HepG2 (cell line): ENCODE results near the gene CAPN10. TPM values are rescaled to one million over a fixed set of nuclear protein-coding genes. Genes with fewer than 3 reads are reported as not detected.
A peak's percentile ranks its signal among the peaks of the same experiment; 100 is the strongest.

Experiments used
- ATAC-seq: fragments of 200-7000 bp; cut with Tn5 transposase; 3 replicates; pipeline ENCODE4 v1.9.1; 2020; ENCODE audit warnings: mild to moderate bottlenecking, moderate library complexity
- BruUV-seq: library from RNA; stranded (reverse); fragments of 400-500 nt; replicated peaks from 2 replicates; lab custom pipeline; 2021; lab: Mats Ljungman, UMichigan
- CTCF ChIA-PET: fragments of 300-600 bp; formaldehyde crosslinking; extraction: SDS; loops from one replicate; lab custom pipeline; 2021; ENCODE audit warnings: low total read pairs, inconsistent platforms, low intra/inter-chr PET ratio; lab: Yijun Ruan, JAX
- POLR2A ChIA-PET: fragments of 350-600 bp; sonication (Branson Sonifier 250); formaldehyde crosslinking; loops from one replicate; lab custom pipeline; 2020; ENCODE audit warnings: antibody characterized with exemption, inconsistent platforms; lab: Yijun Ruan, JAX
- DNase-seq: peaks from one replicate; pipeline ENCODE4 v3.0.0-alpha.2; 2015; ENCODE audit warnings: low spot score
- FAIRE-seq: peaks from 3 replicates; lab custom pipeline; 2011; peaks lifted over from hg19 to GRCh38; lab: Jason Lieb, UNC
- H2AFZ ChIP-seq: one replicate; pipeline ENCODE4 v1.6.1; 2011; ENCODE audit warnings: low read length, inconsistent platforms
- H3K27ac ChIP-seq: fragments of 300-600 bp; 3 replicates; pipeline ENCODE4 v1.8.0; 2011; ENCODE audit warnings: mixed run types, mild to moderate bottlenecking, mixed read lengths, low read length, inconsistent platforms; ENCODE audit not compliant: insufficient read depth; ENCODE audit errors: extremely low read length
- H3K27me3 ChIP-seq, 2 experiments: fragments of 200-600 bp in 1 of 2; 2 replicates in 1 of 2; 3 replicates in 1 of 2; pipeline versions ENCODE4 v1.6.0 to v1.8.0; 2011; ENCODE audit warnings: low read length in 2 of 2, mild to moderate bottlenecking in 2 of 2, moderate library complexity in 2 of 2, inconsistent platforms in 1 of 2; ENCODE audit not compliant: insufficient read depth in 2 of 2, control insufficient read depth in 1 of 2
- H3K36me3 ChIP-seq, 2 experiments: fragments of 200-600 bp in 1 of 2; replicated peaks in 1 of 2; 2 replicates in 1 of 2; 3 replicates in 1 of 2; pipeline versions ENCODE4 v1.5.1 to v1.8.0; 2011; ENCODE audit warnings: low read length in 2 of 2, inconsistent platforms in 1 of 2; ENCODE audit not compliant: insufficient read depth in 2 of 2, control insufficient read depth in 1 of 2
- H3K4me1 ChIP-seq: 2 replicates; pipeline ENCODE4 v1.5.1; 2012; ENCODE audit warnings: low read length, inconsistent platforms; ENCODE audit not compliant: insufficient read depth
- H3K4me2 ChIP-seq: 2 replicates; pipeline ENCODE4 v1.6.0; 2011; ENCODE audit warnings: low read depth, low read length, inconsistent platforms
- H3K4me3 ChIP-seq, 3 experiments: fragments of 200-600 bp in 1 of 3; sonication (generic), shearing (Covaris generic) in 1 of 3; replicated peaks in 1 of 3; 2 replicates each; pipeline ENCODE4 v1.5.1; 2011 to 2016; ENCODE audit warnings: low read length in 3 of 3, inconsistent platforms in 2 of 3, low read depth in 2 of 3, mild to moderate bottlenecking in 2 of 3, control low read depth in 1 of 3, mixed read lengths in 1 of 3; ENCODE audit not compliant: insufficient read depth in 1 of 3
- H3K79me2 ChIP-seq: one replicate; pipeline ENCODE4 v1.6.1; 2011; ENCODE audit warnings: low read length, inconsistent platforms; ENCODE audit not compliant: insufficient read depth
- H3K9ac ChIP-seq: 2 replicates; pipeline ENCODE4 v1.6.0; 2011; ENCODE audit warnings: mild to moderate bottlenecking, low read depth, low read length, inconsistent platforms; ENCODE audit not compliant: insufficient read depth
- H3K9me3 ChIP-seq: 2 replicates; pipeline ENCODE4 v1.5.1; 2012; ENCODE audit warnings: mild to moderate bottlenecking, low read length
- H4K20me1 ChIP-seq: 2 replicates; pipeline ENCODE4 v1.6.0; 2011; ENCODE audit warnings: inconsistent platforms, mild to moderate bottlenecking, low read length, moderate library complexity; ENCODE audit not compliant: insufficient read depth
- AGO2 ChIP-seq: fragments of 200-400 bp; formaldehyde crosslinking; optimal IDR thresholded peaks from 2 replicates; pipeline ENCODE3; 2017; ENCODE audit warnings: mild to moderate bottlenecking, low read depth, low read length, moderate library complexity
- AHDC1 ChIP-seq: sonication (generic); formaldehyde crosslinking; IDR thresholded peaks from 2 replicates; pipeline ENCODE4 v1.5.1; 2020; ENCODE audit warnings: mild to moderate bottlenecking, missing genetic modification reagents, borderline replicate concordance
- RBFOX2 ChIP-seq: fragments of 200-400 bp; formaldehyde crosslinking; IDR thresholded peaks from 2 replicates; pipeline ENCODE4 v1.6.1; 2017; ENCODE audit warnings: low read depth, mild to moderate bottlenecking, low read length
- ZBTB33 ChIP-seq: sonication (generic); formaldehyde crosslinking; IDR thresholded peaks from 2 replicates; pipeline ENCODE4 v1.4.0; 2020; ENCODE audit warnings: missing genetic modification reagents
- ZXDC ChIP-seq: sonication (generic); formaldehyde crosslinking; IDR thresholded peaks from 2 replicates; pipeline ENCODE4 v1.5.0; 2020; ENCODE audit warnings: mild to moderate bottlenecking, missing genetic modification reagents
- WGBS: methylation state at CpG from one replicate; pipeline ENCODE4 v1.1.6; 2017; ENCODE audit warnings: low lambda C conversion rate; 5-methylcytosine and 5-hydroxymethylcytosine counted together
- in situ Hi-C: cut with HindIII; loops from 2 replicates; pipeline ENCODE4 v1.10.0; 2017; ENCODE audit warnings: low pct_unique_long_range_greater_than_20kb; ENCODE audit not compliant: extremely low pct_ligation_motif_present
- intact Hi-C: fragments of 100-400 bp; cut with micrococcal nuclease; formaldehyde crosslinking; loops from one replicate; pipeline ENCODE4 v1.10.0; 2022; ENCODE audit not compliant: unreplicated experiment
- polyA plus RNA-seq, 8 experiments: library from polyadenylated mRNA; depleted of rRNA in 3 of 8; stranded (reverse) in 7 of 8; unstranded in 1 of 8; fragments of >200 nt; fragmentation: Illumina TruSeq in 4 of 8; extraction: Trizol in 4 of 8; gene quantifications; 2 replicates each; pipeline versions ENCODE4 v1.2.1 to v1.2.3, GENCODE V29; 2011 to 2016; ENCODE audit warnings: low read depth in 4 of 8, missing spikeins in 1 of 8, mixed read lengths in 1 of 8; ENCODE audit not compliant: insufficient read depth in 1 of 8
- total RNA-seq, 5 experiments: library from RNA; depleted of rRNA; stranded (reverse); fragments of >200 nt; fragmentation: Illumina TruSeq; extraction: Trizol; gene quantifications; 2 replicates each; pipeline ENCODE4 v1.2.3, GENCODE V29; 2016; ENCODE audit warnings: low read depth in 1 of 5

The CAPN10 gene
- total and polyA plus RNA-seq, 2 of the 13 experiments (the other 11 are each of a cell fraction or from before 2014, with no cell fraction given), result 27.6 to 32.4 TPM

GRCh38 chr2:240572141-240573031 is 14.1 kb upstream of the CAPN10 start:
- in situ Hi-C loops, result loop anchor here (25.0 kb wide), 1 partner anchor 640 kb away; no protein-coding TSS in a partner anchor
- Histone ChIP-seq H4K20me1 (no peaks in the 10 kb centered on the region; the same call in 1 of the 2 replicates), H3K4me3 (no peak overlapping the region), H3K9ac (no peak overlapping the region), H3K27ac (no peak overlapping the region), H3K4me2 (no peak overlapping the region), H3K9me3 (no peaks in the 10 kb centered on the region), H2AFZ (no peak overlapping the region), H3K27me3 (no peaks in the 10 kb centered on the region; a peak in 1 of 5 replicates), H3K36me3 (peaks cover 0 to 12% of the 10 kb centered on the region in 2 experiments; a peak in 3 of 5 replicates), H3K4me1 (peaks cover 27% of the 10 kb centered on the region), H3K79me2 (peaks cover 14% of the 10 kb centered on the region)
- intact Hi-C loops, result no loop called here
- DNase-seq (no peak), FAIRE-seq (no peak), ATAC-seq (no peak)
- POLR2A ChIA-PET, result interaction anchor here (2.2 to 4.0 kb wide), 3 partner anchors 8 to 14 kb away, joined by 9 to 42 read pairs (median 9); partner anchors contain the start of genes CAPN10 and DUSP28
- WGBS, result 96% methylated on average over 25 of the region's 30 CpGs
- BruUV-seq, result no TSS peak
- CTCF ChIA-PET, result no interaction called here
- TF ChIP-seq ZBTB33 (CRISPR knock-in tag) (0 out of 2 replicates have a peak, but pooled peaks have one; percentile 19), AHDC1 (CRISPR knock-in tag) (no peak), RBFOX2 (peak; percentile 42; the same call in 1 of the 2 replicates), AGO2 (peak; percentile 62), ZXDC (no peak)
